ENCODE data around the gene FOXA2. TPM values are rescaled to one million over a fixed set of nuclear protein-coding genes. Genes with fewer than 3 reads are reported as not detected.

The FOXA2 gene
- polyA plus RNA-seq, 1 donor from 2014 or later: not detected

- Histone ChIP-seq H3K9me2 (ENCODE audit: insufficient read depth, low read length) (no peaks in the 10 kb centered on the region), H3K9me3 (ENCODE audit: low read length) (no peaks in the 10 kb centered on the region), H3K27ac (ENCODE audit: low read length) (no peak overlapping the region), H3K36me3 (ENCODE audit: insufficient read depth, low read length) (no peaks in the 10 kb centered on the region), H4K20me1 (ENCODE audit: insufficient read depth) (no peaks in the 10 kb centered on the region), H3K27me3 (ENCODE audit: insufficient read depth, low read depth, low read length) (peaks cover 100% of the 10 kb centered on the region), H2AFZ (ENCODE audit: low read depth, low read length) (no peak overlapping the region), H3K79me2 (replicated peaks; ENCODE audit: insufficient read depth, low read length) (no peaks in the 10 kb centered on the region), H3F3A (ENCODE audit: insufficient read depth, low read length, poor library complexity, severe bottlenecking) (no peaks in the 10 kb centered on the region), H3K4me2 (ENCODE audit: low read length) (no peak overlapping the region), H3K4me3 (ENCODE audit: low read length) (no peak overlapping the region), H3K9ac (ENCODE audit: low read length) (no peak overlapping the region)
- TF ChIP-seq EP300 (conservative IDR thresholded peaks at IDR 0.05; ENCODE audit: poor library complexity, severe bottlenecking): no peak
- TF ChIP-seq, protein P1, sequence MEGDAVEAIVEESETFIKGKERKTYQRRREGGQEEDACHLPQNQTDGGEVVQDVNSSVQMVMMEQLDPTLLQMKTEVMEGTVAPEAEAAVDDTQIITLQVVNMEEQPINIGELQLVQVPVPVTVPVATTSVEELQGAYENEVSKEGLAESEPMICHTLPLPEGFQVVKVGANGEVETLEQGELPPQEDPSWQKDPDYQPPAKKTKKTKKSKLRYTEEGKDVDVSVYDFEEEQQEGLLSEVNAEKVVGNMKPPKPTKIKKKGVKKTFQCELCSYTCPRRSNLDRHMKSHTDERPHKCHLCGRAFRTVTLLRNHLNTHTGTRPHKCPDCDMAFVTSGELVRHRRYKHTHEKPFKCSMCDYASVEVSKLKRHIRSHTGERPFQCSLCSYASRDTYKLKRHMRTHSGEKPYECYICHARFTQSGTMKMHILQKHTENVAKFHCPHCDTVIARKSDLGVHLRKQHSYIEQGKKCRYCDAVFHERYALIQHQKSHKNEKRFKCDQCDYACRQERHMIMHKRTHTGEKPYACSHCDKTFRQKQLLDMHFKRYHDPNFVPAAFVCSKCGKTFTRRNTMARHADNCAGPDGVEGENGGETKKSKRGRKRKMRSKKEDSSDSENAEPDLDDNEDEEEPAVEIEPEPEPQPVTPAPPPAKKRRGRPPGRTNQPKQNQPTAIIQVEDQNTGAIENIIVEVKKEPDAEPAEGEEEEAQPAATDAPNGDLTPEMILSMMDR (IDR thresholded peaks at IDR 0.05; ENCODE audit: poor library complexity, severe bottlenecking): no peak
- TF ChIP-seq TAF1 (IDR thresholded peaks at IDR 0.05; ENCODE audit: low read depth): no peak
- TF ChIP-seq SMC3 (conservative IDR thresholded peaks at IDR 0.05; ENCODE audit: poor library complexity): no peak
- no peak for TF ChIP-seq POLR2AphosphoS5 (IDR thresholded peaks at IDR 0.05)
- no peak for TF ChIP-seq REST (IDR thresholded peaks at IDR 0.05; ENCODE audit: borderline replicate concordance)
Observed at GRCh38 chr20:22566876-22567658, 17.3 kb downstream of the FOXA2 start.

DNA sequence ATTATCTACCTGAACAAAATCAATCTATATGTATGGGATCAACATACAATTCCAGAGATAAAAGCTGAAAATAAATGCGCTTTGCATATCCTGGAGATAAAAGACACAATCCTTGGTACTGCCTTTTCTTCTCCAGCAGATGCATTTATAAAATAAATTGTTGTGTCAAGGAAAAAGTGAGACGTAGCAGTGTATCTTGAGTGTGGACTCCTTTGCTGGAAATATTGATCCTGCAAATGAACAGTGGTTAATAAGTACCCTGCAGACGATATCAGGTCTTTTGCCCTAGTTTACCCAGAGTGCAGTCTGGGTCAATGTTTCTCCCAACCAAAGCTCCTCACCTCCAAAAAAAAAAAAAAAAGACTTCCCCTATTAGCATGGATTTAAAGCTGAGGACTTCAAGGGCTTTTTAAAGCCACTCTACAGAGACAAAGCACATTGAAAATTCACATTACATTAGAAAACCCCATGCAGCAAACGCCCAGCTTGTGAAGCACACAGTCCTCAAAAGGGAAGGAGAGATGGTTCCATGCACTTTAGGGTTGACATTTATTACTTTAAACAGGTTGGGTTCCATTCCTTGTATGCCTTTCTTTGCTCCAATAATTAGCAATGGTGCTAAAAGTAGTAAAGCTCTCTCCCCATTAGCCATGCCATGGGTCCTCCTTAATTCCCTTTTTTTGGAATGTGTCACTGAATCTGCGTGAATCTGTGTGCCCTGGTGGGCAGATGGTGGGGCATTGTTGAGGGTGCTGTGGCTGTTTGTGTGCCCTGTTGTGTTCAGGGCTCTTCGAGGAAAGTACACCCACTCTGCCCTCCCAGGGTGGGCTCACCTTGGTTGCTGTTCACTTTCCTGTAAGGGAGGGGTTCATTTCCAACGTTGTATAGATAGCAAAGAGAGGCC, 21.1 kb downstream of the FOXA2 start:
- Histone ChIP-seq H3K9me2 (ENCODE audit: insufficient read depth, low read length) (no peaks in the 10 kb centered on the region), H3K4me2 (ENCODE audit: low read length) (no peak overlapping the region), H3K9ac (ENCODE audit: low read length) (no peak overlapping the region), H3K9me3 (ENCODE audit: low read length) (no peaks in the 10 kb centered on the region), H3K4me3 (ENCODE audit: low read length) (no peak overlapping the region), H3K79me2 (replicated peaks; ENCODE audit: insufficient read depth, low read length) (no peaks in the 10 kb centered on the region), H2AFZ (ENCODE audit: low read depth, low read length) (no peak overlapping the region), H3K27ac (ENCODE audit: low read length) (no peak overlapping the region), H3K27me3 (ENCODE audit: insufficient read depth, low read depth, low read length) (peaks cover 100% of the 10 kb centered on the region), H4K20me1 (ENCODE audit: insufficient read depth) (no peaks in the 10 kb centered on the region), H3K36me3 (ENCODE audit: insufficient read depth, low read length) (no peaks in the 10 kb centered on the region), H3F3A (ENCODE audit: insufficient read depth, low read length, poor library complexity, severe bottlenecking) (no peaks in the 10 kb centered on the region)
- TF ChIP-seq SMC3 (conservative IDR thresholded peaks at IDR 0.05; ENCODE audit: poor library complexity) (no peak), REST (IDR thresholded peaks at IDR 0.05; ENCODE audit: borderline replicate concordance) (no peak), RAD21 (conservative IDR thresholded peaks at IDR 0.05) (no peak), EZH2 (IDR thresholded peaks at IDR 0.05; ENCODE audit: borderline replicate concordance, insufficient read depth, low read length, poor library complexity, severe bottlenecking) (no peak), EP300 (conservative IDR thresholded peaks at IDR 0.05; ENCODE audit: poor library complexity, severe bottlenecking) (no peak), TAF1 (IDR thresholded peaks at IDR 0.05; ENCODE audit: low read depth) (no peak), MXI1 (conservative IDR thresholded peaks at IDR 0.05; ENCODE audit: poor library complexity, severe bottlenecking) (no peak)
- TF ChIP-seq, protein P1 (IDR thresholded peaks at IDR 0.05; ENCODE audit: poor library complexity, severe bottlenecking): no peak
